Measurements from ENCODE around the gene NFIC.
A peak's percentile ranks its signal among the peaks of the same experiment; 100 is the strongest.
"Not testable (repeated sequence)": the region's sequence is repeated elsewhere in the genome, so short reads cannot be mapped to it uniquely, and the experiment has no call there.

The NFIC gene

GRCh38 chr19:3365836-3366752 lies at the start of gene NFIC:
Gene NFIC, plus strand, starts transcription at chr19:3366583. Its CDS starts 54 bp downstream, at chr19:3366637.
- peak; percentile 53 for DNase-seq

- DNase-seq, result no peak
Measured at GRCh38 chr19:3316659-3317207, 49.6 kb upstream of the NFIC start.

GRCh38 chr19:3319643-3320353 lies 46.6 kb upstream of the NFIC start:
- DNase-seq, result no peak

GRCh38 chr19:3320354-3320670 lies 46.1 kb upstream of the NFIC start:
- no peak for DNase-seq

- no peak for DNase-seq
Measured at GRCh38 chr19:3320853-3321252, 45.5 kb upstream of the NFIC start.

- DNase-seq, result no peak
Measured at GRCh38 chr19:3321696-3322095, 44.7 kb upstream of the NFIC start.

- no peak for DNase-seq
Measured at GRCh38 chr19:3322199-3322978, 44.0 kb upstream of the NFIC start.

- DNase-seq, result no peak
Measured at GRCh38 chr19:3323026-3323425, 43.4 kb upstream of the NFIC start.

GRCh38 chr19:3323658-3324057 lies 42.7 kb upstream of the NFIC start:
- no peak for DNase-seq

- no peak for DNase-seq
Measured at GRCh38 chr19:3324405-3324856, 42.0 kb upstream of the NFIC start.

GRCh38 chr19:3325451-3325850 lies 40.9 kb upstream of the NFIC start:
- no peak for DNase-seq

- no peak for DNase-seq
Measured at GRCh38 chr19:3328743-3329142, 37.6 kb upstream of the NFIC start.

- no peak for DNase-seq
Measured at GRCh38 chr19:3330047-3330446, 36.3 kb upstream of the NFIC start.

GRCh38 chr19:3332232-3332631 lies 34.2 kb upstream of the NFIC start:
- not testable (repeated sequence) for DNase-seq

GRCh38 chr19:3333020-3333583 lies 33.3 kb upstream of the NFIC start:
- DNase-seq, result no peak

GRCh38 chr19:3333662-3334061 lies 32.7 kb upstream of the NFIC start:
- DNase-seq, result no peak

GRCh38 chr19:3334749-3335430 lies 31.5 kb upstream of the NFIC start:
- not testable (repeated sequence) for DNase-seq

- DNase-seq, result no peak
Measured at GRCh38 chr19:3335431-3336350, 30.7 kb upstream of the NFIC start.

GRCh38 chr19:3336351-3336679 lies 30.1 kb upstream of the NFIC start:
- no peak for DNase-seq

GRCh38 chr19:3336680-3337523 lies 29.5 kb upstream of the NFIC start:
- DNase-seq, result no peak

Measured in GF-D8 (cell line).